ENCODE results near the gene PKIG. TPM values are rescaled to one million over a fixed set of nuclear protein-coding genes. Genes with fewer than 3 reads are reported as not detected.

PKIG gene
- total RNA-seq, 2 experiments from 2014 or later: 31.7 to 46.9 TPM

DNA sequence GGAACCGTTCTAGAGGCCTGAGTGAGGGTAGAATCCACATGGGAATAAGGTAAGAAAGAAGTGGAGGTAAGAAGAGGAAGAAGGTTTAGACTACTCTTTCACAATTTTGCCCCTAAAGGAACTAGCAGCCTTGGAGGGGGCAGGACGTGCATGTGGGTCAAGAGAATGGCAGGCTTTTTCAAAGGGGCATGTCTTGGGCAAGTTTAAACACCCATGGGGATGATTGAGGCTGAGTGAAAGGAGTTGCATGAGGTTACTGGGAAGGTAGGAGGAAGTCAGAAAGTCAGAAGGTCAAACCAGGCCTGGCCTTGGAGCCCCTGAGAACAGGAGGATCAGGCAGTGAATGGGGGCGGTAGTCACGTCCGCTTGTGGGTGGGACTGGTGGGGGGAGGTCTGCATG lies 58.9 kb downstream of the PKIG start:
- intact Hi-C loops (cut with micrococcal nuclease; ENCODE audit: unreplicated experiment): no loop called here
- Histone ChIP-seq H3K4me1 (ENCODE audit: insufficient read depth, low read length, poor library complexity, severe bottlenecking) (peaks cover 56% of the 10 kb centered on the region), H2AFZ (ENCODE audit: low read length) (no peak overlapping the region), H4K20me1 (ENCODE audit: insufficient read depth, low read length) (no peaks in the 10 kb centered on the region), H3K4me3 (ENCODE audit: low read depth, low read length, poor library complexity, severe bottlenecking) (no peak overlapping the region), H3K36me3 (ENCODE audit: insufficient read depth, low read length) (peaks cover 76% of the 10 kb centered on the region), H3K79me2 (ENCODE audit: insufficient read depth, low read depth, low read length) (peaks cover 46% of the 10 kb centered on the region), H3K9me2 (ENCODE audit: insufficient read depth, low read length) (no peaks in the 10 kb centered on the region), H3K27ac (ENCODE audit: low read depth, low read length, poor library complexity, severe bottlenecking) (peak overlapping the region; percentile 99), H3K4me2 (ENCODE audit: low read length) (no peak overlapping the region), H3K9me3 (ENCODE audit: low read length) (no peaks in the 10 kb centered on the region)
- no peak for DNase-seq (ENCODE audit: low spot score)
- ChIA-PET POLR2A (interaction anchor here (0.6 to 0.7 kb wide), 2 partner anchors 11 to 13 kb away, joined by 3 to 5 read pairs; no protein-coding TSS in a partner anchor), CTCF (ENCODE audit: unreplicated experiment) (interaction anchor here (2.0 kb wide), 1 partner anchor 23 kb away, joined by 8 read pairs; no protein-coding TSS in a partner anchor)
- no TSS peak for BruUV-seq (replicated peaks)
- TF ChIP-seq CTCF (conservative IDR thresholded peaks at IDR 0.05; ENCODE audit: low read length): no peak
- TF ChIP-seq EZH2phosphoT487 (IDR thresholded peaks at IDR 0.05; ENCODE audit: borderline replicate concordance, low read depth, low read length): no peak

GRCh38 chr20:44642203-44643153 lies 60.1 kb downstream of the PKIG start:
- peaks cover 64% of the 10 kb centered on the region for H3K36me3 ChIP-seq (ENCODE audit: insufficient read depth, low read length)
- no peaks in the 10 kb centered on the region for H3K9me3 ChIP-seq (ENCODE audit: low read length)
- peaks cover 67% of the 10 kb centered on the region for H3K4me1 ChIP-seq (ENCODE audit: insufficient read depth, low read length, poor library complexity, severe bottlenecking)
- ChIA-PET POLR2A (interaction anchor here (0.6 to 5.8 kb wide), 7 partner anchors 12 to 268 kb away, joined by 3 to 33 read pairs (median 3); no protein-coding TSS in a partner anchor), CTCF (ENCODE audit: unreplicated experiment) (interaction anchor here (0.5 to 2.0 kb wide), 2 partner anchors 24 to 1184 kb away, joined by 4 to 8 read pairs; no protein-coding TSS in a partner anchor)
- no peaks in the 10 kb centered on the region for H3K9me2 ChIP-seq (ENCODE audit: insufficient read depth, low read length)
- no peaks in the 10 kb centered on the region for H4K20me1 ChIP-seq (ENCODE audit: insufficient read depth, low read length)
- intact Hi-C loops (cut with micrococcal nuclease; ENCODE audit: unreplicated experiment): no loop called here
- no peak for TF ChIP-seq EZH2phosphoT487 (IDR thresholded peaks at IDR 0.05; ENCODE audit: borderline replicate concordance, low read depth, low read length)
- peak; percentile 68 for TF ChIP-seq CTCF (conservative IDR thresholded peaks at IDR 0.05; ENCODE audit: low read length)
- peaks cover 46% of the 10 kb centered on the region for H3K79me2 ChIP-seq (ENCODE audit: insufficient read depth, low read depth, low read length)
- peak overlapping the region; percentile 90 for H3K4me2 ChIP-seq (ENCODE audit: low read length)
- DNase-seq (ENCODE audit: low spot score): peak; percentile 65
- H2AFZ ChIP-seq (ENCODE audit: low read length): no peak overlapping the region
- BruUV-seq (replicated peaks): no TSS peak
- peak overlapping the region; percentile 38 for H3K4me3 ChIP-seq (ENCODE audit: low read depth, low read length, poor library complexity, severe bottlenecking)
- H3K27ac ChIP-seq (ENCODE audit: low read depth, low read length, poor library complexity, severe bottlenecking): peak overlapping the region; percentile 99

Measured in OCI-LY7 (cell line).